ENCODE results near the gene YARS1. TPM values are rescaled to one million over a fixed set of nuclear protein-coding genes. Genes with fewer than 3 reads are reported as not detected.

The YARS1 gene
- total and polyA plus RNA-seq, 2 donors (not counting 1 experiment from before 2014, with no cell fraction given), result 94.4 to 295 TPM

- Histone ChIP-seq H3K4me1 (ENCODE audit: control insufficient read depth, extremely low read depth, insufficient read depth, low read length) (no peaks in the 10 kb centered on the region), H3K27ac (ENCODE audit: insufficient read depth, low read length) (no peak overlapping the region), H3K9ac (ENCODE audit: insufficient read depth, low read length) (no peak overlapping the region), H3K9me3 (ENCODE audit: control insufficient read depth, insufficient read depth, low read depth, low read length) (no peaks in the 10 kb centered on the region), H3K36me3 (ENCODE audit: control insufficient read depth, insufficient read depth, low read length) (peaks cover 40% of the 10 kb centered on the region), H3K4me2 (ENCODE audit: extremely low read depth, insufficient read depth, low read length) (no peak overlapping the region), H2AFZ (ENCODE audit: low read length) (no peak overlapping the region), H3K27me3 (ENCODE audit: control insufficient read depth, insufficient read depth, low read length) (no peaks in the 10 kb centered on the region), H3K79me2 (ENCODE audit: control insufficient read depth, insufficient read depth, low read length) (no peaks in the 10 kb centered on the region), H3K4me3 (replicated peaks in 1 of 4; ENCODE audit: control extremely low read depth in 1 of 4, insufficient read depth in 1 of 4, low read depth in 3 of 4, low read length in 4 of 4) (no peak overlapping the region), H4K20me1 (ENCODE audit: control insufficient read depth, extremely low read depth, insufficient read depth, low read length) (no peaks in the 10 kb centered on the region)
- DNase-seq (ENCODE audit: low read depth in 2 of 2), result no peak
- TF ChIP-seq EZH2 (IDR thresholded peaks at IDR 0.05; ENCODE audit: low read length, missing control alignments) (no peak), CTCF (conservative IDR thresholded peaks at IDR 0.05 in 1 of 2, IDR thresholded peaks at IDR 0.05 in 1 of 2; ENCODE audit: low read depth in 1 of 2, low read length in 2 of 2) (no peak)
Measured at GRCh38 chr1:32779242-32779641, 37.9 kb downstream of the YARS1 start.

DNA sequence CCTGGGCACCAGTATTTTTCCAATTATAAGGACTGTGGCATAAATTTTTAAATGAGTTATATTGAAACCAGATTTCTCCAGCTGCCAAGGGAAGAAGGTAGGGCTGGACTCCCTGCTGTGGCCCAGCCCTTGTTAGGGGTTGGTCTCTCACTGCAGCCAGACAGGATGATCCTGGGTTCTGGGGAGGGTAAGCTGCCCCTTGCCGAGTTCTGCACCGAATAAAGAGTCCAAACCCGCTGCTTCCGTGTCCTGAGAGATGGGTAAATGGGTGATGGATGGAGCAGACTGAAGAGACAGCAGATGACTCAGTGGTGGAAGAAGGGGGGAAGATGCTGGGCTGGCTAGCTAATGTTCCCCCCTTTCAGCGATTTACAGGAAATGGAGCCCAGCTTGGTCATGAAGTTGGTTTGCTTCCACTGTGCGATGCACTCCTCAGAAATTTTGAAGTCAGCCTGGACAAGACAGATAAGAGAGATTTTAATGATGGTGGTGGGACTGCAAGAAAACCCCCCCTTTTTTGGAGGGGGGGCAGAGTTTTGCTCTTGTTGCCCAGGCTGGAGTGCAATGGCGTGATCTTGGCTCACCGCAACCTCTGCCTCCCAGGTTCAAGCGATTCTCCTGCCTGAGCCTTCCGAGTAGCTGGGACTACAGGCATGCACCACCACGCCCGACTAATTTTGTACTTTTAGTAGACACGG, 41.4 kb downstream of the YARS1 start:
- Histone ChIP-seq H3K27me3 (ENCODE audit: control insufficient read depth, insufficient read depth, low read length) (no peaks in the 10 kb centered on the region), H4K20me1 (ENCODE audit: control insufficient read depth, extremely low read depth, insufficient read depth, low read length) (no peaks in the 10 kb centered on the region), H3K27ac (ENCODE audit: insufficient read depth, low read length) (peak overlapping the region; percentile 0), H3K4me3 (replicated peaks in 1 of 4; ENCODE audit: control extremely low read depth in 1 of 4, insufficient read depth in 1 of 4, low read depth in 3 of 4, low read length in 4 of 4) (no peak overlapping the region), H3K4me2 (ENCODE audit: extremely low read depth, insufficient read depth, low read length) (no peak overlapping the region), H3K79me2 (ENCODE audit: control insufficient read depth, insufficient read depth, low read length) (no peaks in the 10 kb centered on the region), H3K9ac (ENCODE audit: insufficient read depth, low read length) (no peak overlapping the region), H3K9me3 (ENCODE audit: control insufficient read depth, insufficient read depth, low read depth, low read length) (no peaks in the 10 kb centered on the region), H3K4me1 (ENCODE audit: control insufficient read depth, extremely low read depth, insufficient read depth, low read length) (no peaks in the 10 kb centered on the region), H2AFZ (ENCODE audit: low read length) (no peak overlapping the region), H3K36me3 (ENCODE audit: control insufficient read depth, insufficient read depth, low read length) (peaks cover 35% of the 10 kb centered on the region)
- no peak for TF ChIP-seq CTCF (conservative IDR thresholded peaks at IDR 0.05 in 1 of 2, IDR thresholded peaks at IDR 0.05 in 1 of 2; ENCODE audit: low read depth in 1 of 2, low read length in 2 of 2)
- TF ChIP-seq EZH2 (IDR thresholded peaks at IDR 0.05; ENCODE audit: low read length, missing control alignments), result no peak
- peak in 1 of 2 donors; percentile 85 for DNase-seq (ENCODE audit: low read depth in 2 of 2)

DNA sequence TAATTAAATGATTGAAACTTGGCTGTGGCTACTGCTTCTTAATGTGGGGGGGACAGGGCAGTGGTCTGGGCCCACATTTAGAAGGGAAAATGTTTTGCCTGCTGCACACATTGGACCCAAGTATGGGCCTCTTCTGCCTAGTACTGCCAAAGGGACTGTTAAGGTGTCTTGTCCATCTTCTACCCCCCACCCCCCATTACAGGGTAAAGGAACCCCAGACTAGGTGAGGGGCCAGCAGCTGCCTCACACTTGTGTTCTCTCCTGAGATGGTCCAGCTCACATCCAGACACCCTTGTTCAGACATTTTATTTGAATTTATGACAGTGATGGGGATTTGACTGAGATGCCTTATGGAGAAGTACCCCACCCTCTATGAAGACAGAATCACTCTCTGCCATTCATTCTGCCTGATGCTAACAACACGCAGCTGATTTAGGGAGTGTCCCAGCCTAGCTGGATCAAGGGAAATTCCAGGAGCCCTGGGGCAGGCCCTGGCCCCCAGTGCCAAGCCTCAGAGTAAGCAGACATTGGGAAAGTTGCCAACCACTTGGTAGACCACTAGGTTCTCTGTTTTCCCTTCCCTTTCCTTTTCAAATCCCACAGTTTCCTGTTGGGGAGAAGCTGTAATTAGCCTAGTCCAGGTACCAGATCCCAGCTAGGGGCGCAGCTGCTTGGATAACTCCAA, 42.1 kb downstream of the YARS1 start:
- Histone ChIP-seq H3K4me2 (ENCODE audit: extremely low read depth, insufficient read depth, low read length) (no peak overlapping the region), H3K4me3 (replicated peaks in 1 of 4; ENCODE audit: control extremely low read depth in 1 of 4, insufficient read depth in 1 of 4, low read depth in 3 of 4, low read length in 4 of 4) (no peak overlapping the region), H3K27me3 (ENCODE audit: control insufficient read depth, insufficient read depth, low read length) (no peaks in the 10 kb centered on the region), H3K4me1 (ENCODE audit: control insufficient read depth, extremely low read depth, insufficient read depth, low read length) (no peaks in the 10 kb centered on the region), H3K79me2 (ENCODE audit: control insufficient read depth, insufficient read depth, low read length) (no peaks in the 10 kb centered on the region), H3K9ac (ENCODE audit: insufficient read depth, low read length) (no peak overlapping the region), H2AFZ (ENCODE audit: low read length) (no peak overlapping the region), H4K20me1 (ENCODE audit: control insufficient read depth, extremely low read depth, insufficient read depth, low read length) (no peaks in the 10 kb centered on the region), H3K27ac (ENCODE audit: insufficient read depth, low read length) (peak overlapping the region; percentile 0), H3K36me3 (ENCODE audit: control insufficient read depth, insufficient read depth, low read length) (peaks cover 28% of the 10 kb centered on the region), H3K9me3 (ENCODE audit: control insufficient read depth, insufficient read depth, low read depth, low read length) (no peaks in the 10 kb centered on the region)
- DNase-seq (ENCODE audit: low read depth in 2 of 2), result peak; percentile 61 to 79
- TF ChIP-seq CTCF (conservative IDR thresholded peaks at IDR 0.05 in 1 of 2, IDR thresholded peaks at IDR 0.05 in 1 of 2; ENCODE audit: low read depth in 1 of 2, low read length in 2 of 2), result no peak
- no peak for TF ChIP-seq EZH2 (IDR thresholded peaks at IDR 0.05; ENCODE audit: low read length, missing control alignments)

Measured in fibroblast of lung (primary cell).